KMS-11 (cell line): Measurements from ENCODE around the gene SLC17A7.
A peak's percentile ranks its signal among the peaks of the same experiment; 100 is the strongest.

Source experiments
- H2AFZ ChIP-seq: fragments of 200-600 bp; sonication (generic); 2 replicates; pipeline ENCODE4 v1.6.1; 2016; ENCODE audit warnings: antibody characterized with exemption, mixed run types, low read depth
- H3K27ac ChIP-seq: fragments of 200-600 bp; sonication (generic); 2 replicates; pipeline ENCODE4 v1.6.1; 2016; ENCODE audit warnings: mild to moderate bottlenecking, mixed run types
- H3K27me3 ChIP-seq: fragments of 200-600 bp; sonication (generic); 2 replicates; pipeline ENCODE4 v1.6.1; 2017; ENCODE audit warnings: mild to moderate bottlenecking, low read depth, mixed run types, moderate library complexity; ENCODE audit not compliant: insufficient read depth
- H3K36me3 ChIP-seq: fragments of 200-600 bp; sonication (generic); 2 replicates; pipeline ENCODE4 v1.6.1; 2017; ENCODE audit warnings: mild to moderate bottlenecking, mixed run types; ENCODE audit not compliant: insufficient read depth
- H3K4me1 ChIP-seq: fragments of 200-600 bp; sonication (generic); 2 replicates; pipeline ENCODE4 v1.6.1; 2016; ENCODE audit warnings: mild to moderate bottlenecking, low read depth, mixed run types; ENCODE audit not compliant: poor library complexity, severe bottlenecking
- H3K4me2 ChIP-seq: fragments of 200-600 bp; sonication (generic); 2 replicates; pipeline ENCODE4 v1.7.0; 2016; ENCODE audit warnings: mild to moderate bottlenecking, mixed run types
- H3K4me3 ChIP-seq: fragments of 200-600 bp; sonication (generic); IDR thresholded peaks from 2 replicates; pipeline ENCODE4 v1.6.1; 2017; ENCODE audit warnings: low read depth, low read length, mixed read lengths; ENCODE audit not compliant: insufficient read depth
- H3K79me2 ChIP-seq: fragments of 200-600 bp; sonication (generic); 2 replicates; pipeline ENCODE4 v1.6.1; 2016; ENCODE audit warnings: low read depth, mixed run types; ENCODE audit not compliant: insufficient read depth
- H3K9ac ChIP-seq: fragments of 200-600 bp; sonication (generic); 2 replicates; pipeline ENCODE4 v1.6.1; 2016; ENCODE audit warnings: mild to moderate bottlenecking, mixed run types
- H4K20me1 ChIP-seq: fragments of 200-600 bp; sonication (generic); 2 replicates; pipeline ENCODE4 v1.6.1; 2016; ENCODE audit warnings: mild to moderate bottlenecking, mixed run types; ENCODE audit not compliant: insufficient read depth
- CTCF ChIP-seq: fragments of 200-600 bp; sonication (generic); conservative IDR thresholded peaks from 2 replicates; pipeline ENCODE4 v1.6.1; 2017; ENCODE audit warnings: low read depth, mild to moderate bottlenecking, antibody characterized with exemption, low read length, moderate library complexity, mixed read lengths

The SLC17A7 gene

DNA sequence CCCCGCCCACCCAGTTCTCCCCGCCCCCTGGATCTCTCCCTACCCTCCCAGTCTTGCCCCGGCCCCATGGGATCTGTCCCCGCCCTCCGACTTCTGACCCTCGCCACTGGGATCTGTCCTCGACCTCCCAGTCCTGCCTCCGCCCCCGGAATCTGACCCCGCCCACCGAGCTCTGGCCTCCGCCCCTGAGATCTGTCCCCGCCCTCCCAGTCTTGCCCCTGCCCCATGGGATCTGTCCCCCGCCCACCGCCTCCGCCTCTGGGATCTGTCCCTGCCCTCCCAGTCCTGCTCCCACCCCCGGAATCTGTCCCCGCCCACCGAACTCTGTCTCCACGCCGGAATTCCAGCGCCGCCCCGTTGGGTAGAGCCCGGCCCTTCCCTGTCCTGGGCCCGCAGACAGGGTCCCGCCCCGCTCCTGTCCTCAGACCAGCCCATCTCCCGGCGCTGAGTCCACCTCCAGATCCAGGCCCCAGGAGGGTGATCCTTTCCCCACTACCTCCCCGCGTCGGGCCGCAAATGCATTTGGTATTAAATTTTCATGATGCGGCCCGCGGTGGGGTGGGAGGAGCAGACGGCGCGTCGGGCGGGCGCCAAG lies 1.5 kb upstream of the SLC17A7 start:
- peaks cover 16% of the 10 kb centered on the region for H3K4me1 ChIP-seq
- H2AFZ ChIP-seq = peak overlapping the region; percentile 84
- peaks cover 46% of the 10 kb centered on the region for H3K27me3 ChIP-seq
- H3K27ac ChIP-seq = peak overlapping the region; percentile 45; the same call in 1 of the 2 replicates
- H4K20me1 ChIP-seq = no peaks in the 10 kb centered on the region
- no peaks in the 10 kb centered on the region for H3K79me2 ChIP-seq
- H3K4me3 ChIP-seq = no peak overlapping the region
- H3K36me3 ChIP-seq = no peaks in the 10 kb centered on the region
- peak overlapping the region; percentile 89 for H3K4me2 ChIP-seq
- peak overlapping the region; percentile 46 for H3K9ac ChIP-seq
- no peak for TF ChIP-seq CTCF

- no peaks in the 10 kb centered on the region for H4K20me1 ChIP-seq
- peaks cover 51% of the 10 kb centered on the region for H3K27me3 ChIP-seq
- no peak for TF ChIP-seq CTCF
- H3K27ac ChIP-seq = no peak overlapping the region
- H3K4me2 ChIP-seq = peak overlapping the region; percentile 89
- H3K4me1 ChIP-seq = peaks cover 16% of the 10 kb centered on the region
- peak overlapping the region; percentile 84; the same call in 1 of the 2 replicates for H2AFZ ChIP-seq
- no peaks in the 10 kb centered on the region for H3K79me2 ChIP-seq
- no peaks in the 10 kb centered on the region for H3K36me3 ChIP-seq
- no peak overlapping the region for H3K4me3 ChIP-seq
- H3K9ac ChIP-seq = no peak overlapping the region
Measured at GRCh38 chr19:49442354-49442753, 1.0 kb upstream of the SLC17A7 start.

GRCh38 chr19:49441960-49442350 lies 628 bp upstream of the SLC17A7 start:
- H3K9ac ChIP-seq = no peak overlapping the region
- peak overlapping the region; percentile 84; the same call in 1 of the 2 replicates for H2AFZ ChIP-seq
- H3K4me1 ChIP-seq = peaks cover 16% of the 10 kb centered on the region
- H3K79me2 ChIP-seq = no peaks in the 10 kb centered on the region
- H3K4me2 ChIP-seq = peak overlapping the region; percentile 89; the same call in 1 of the 2 replicates
- no peak overlapping the region for H3K4me3 ChIP-seq
- H3K27ac ChIP-seq = no peak overlapping the region
- no peak for TF ChIP-seq CTCF
- H3K36me3 ChIP-seq = no peaks in the 10 kb centered on the region
- peaks cover 55% of the 10 kb centered on the region for H3K27me3 ChIP-seq
- no peaks in the 10 kb centered on the region for H4K20me1 ChIP-seq

- no peaks in the 10 kb centered on the region for H3K79me2 ChIP-seq
- H3K27me3 ChIP-seq = peaks cover 69% of the 10 kb centered on the region
- no peak for TF ChIP-seq CTCF
- H3K36me3 ChIP-seq = no peaks in the 10 kb centered on the region
- H4K20me1 ChIP-seq = no peaks in the 10 kb centered on the region
- peaks cover 16% of the 10 kb centered on the region for H3K4me1 ChIP-seq
- no peak overlapping the region for H3K4me3 ChIP-seq
- no peak overlapping the region for H2AFZ ChIP-seq
- no peak overlapping the region for H3K9ac ChIP-seq
- H3K27ac ChIP-seq = no peak overlapping the region
- no peak overlapping the region; the same call in 1 of the 2 replicates for H3K4me2 ChIP-seq
Measured at GRCh38 chr19:49440439-49441209, 703 bp downstream of the SLC17A7 start.
